CD4-positive, alpha-beta T cell (primary cell): Measurements from ENCODE around the gene SYPL2. TPM values are rescaled to one million over a fixed set of nuclear protein-coding genes. Genes with fewer than 3 reads are reported as not detected.

Experiments
- ATAC-seq: fragments of 200-7000 bp; cut with Tn5 transposase; one replicate; pipeline ENCODE4 v1.10.0; 2022; ENCODE audit warnings: mild to moderate bottlenecking; ENCODE audit not compliant: poor library complexity
- CTCF ChIA-PET: fragments of 350-600 bp; sonication (Branson Sonifier 250); formaldehyde crosslinking; loops from one replicate; lab custom pipeline; 2021; ENCODE audit warnings: antibody characterized with exemption, inconsistent platforms; lab: Charles Lee
- POLR2A ChIA-PET: fragments of 350-600 bp; sonication (Branson Sonifier 250); formaldehyde crosslinking; loops from one replicate; lab custom pipeline; 2021; ENCODE audit warnings: antibody characterized with exemption, inconsistent platforms; lab: Charles Lee
- DNase-seq, 14 experiments: peaks; one replicate each; pipeline ENCODE4 v3.0.0-alpha.2; 2013 to 2020; ENCODE audit warnings: mixed read lengths in 2 of 14
- H3K27ac ChIP-seq, 2 donors: one replicate each; pipeline versions ENCODE4 v1.5.1 to v1.7.0; 2013; ENCODE audit warnings: low read length in 2 of 2, low read depth in 1 of 2, mild to moderate bottlenecking in 1 of 2
- H3K27me3 ChIP-seq, 2 experiments: 1 replicate in 1 of 2; 2 replicates in 1 of 2; pipeline versions ENCODE4 v1.6.1 to v1.7.0; 2013; ENCODE audit warnings: low read length in 2 of 2, control low read depth in 1 of 2, mild to moderate bottlenecking in 1 of 2, moderate library complexity in 1 of 2; ENCODE audit not compliant: insufficient read depth in 2 of 2, control insufficient read depth in 1 of 2
- H3K36me3 ChIP-seq: one replicate; pipeline ENCODE4 v1.6.1; 2013; ENCODE audit warnings: low read length, control low read depth; ENCODE audit not compliant: insufficient read depth
- H3K4me1 ChIP-seq: one replicate; pipeline ENCODE4 v1.6.1; 2013; ENCODE audit warnings: low read length, control low read depth; ENCODE audit not compliant: insufficient read depth
- H3K4me3 ChIP-seq: one replicate; pipeline ENCODE4 v1.5.1; 2013; ENCODE audit warnings: mild to moderate bottlenecking, low read length, moderate library complexity
- H3K9me3 ChIP-seq, 2 experiments: 1 replicate in 1 of 2; 2 replicates in 1 of 2; pipeline versions ENCODE4 v1.6.1 to v1.7.0; 2013; ENCODE audit warnings: low read length in 2 of 2, mild to moderate bottlenecking in 2 of 2, control low read depth in 1 of 2, moderate library complexity in 1 of 2; ENCODE audit not compliant: control insufficient read depth in 1 of 2, insufficient read depth in 1 of 2
- H3K27ac Mint-ChIP-seq: one replicate; pipeline ENCODE4 v1.8.0; 2020; ENCODE audit warnings: mixed read lengths
- H3K27me3 Mint-ChIP-seq: one replicate; pipeline ENCODE4 v1.8.0; 2021; ENCODE audit warnings: mixed read lengths
- H3K36me3 Mint-ChIP-seq: one replicate; pipeline ENCODE4 v1.8.0; 2021; ENCODE audit warnings: low read depth, mixed read lengths
- H3K4me1 Mint-ChIP-seq: one replicate; pipeline ENCODE4 v1.8.0; 2021; ENCODE audit warnings: low read depth, mixed read lengths
- H3K4me3 Mint-ChIP-seq: one replicate; pipeline ENCODE4 v1.8.0; 2020; ENCODE audit warnings: mild to moderate bottlenecking, mixed read lengths
- H3K9me3 Mint-ChIP-seq: one replicate; pipeline ENCODE4 v1.8.0; 2020; ENCODE audit warnings: mixed read lengths
- CTCF ChIP-seq: fragments of 200-600 bp; IDR thresholded peaks from one replicate; pipeline ENCODE4 v1.8.0; 2022; ENCODE audit warnings: antibody characterized with exemption, mild to moderate bottlenecking
- intact Hi-C, 2 experiments: fragments of 100-400 bp; cut with DNase I in 1 of 2; cut with micrococcal nuclease in 1 of 2; formaldehyde crosslinking; loops; one replicate each; pipeline versions ENCODE4 v1.15.1 to v1.9.0; 2023 to 2025; cut with DNase I, micrococcal nuclease
- total RNA-seq, 174 experiments: library from RNA in 2 of 174; stranded (reverse) in 2 of 174; gene quantifications; one replicate each; pipeline ENCODE4 v1.2.3 and lab custom pipeline; 2021 to 2026

Gene SYPL2
- total RNA-seq, 2 experiments from 2014 or later: not detected

DNA sequence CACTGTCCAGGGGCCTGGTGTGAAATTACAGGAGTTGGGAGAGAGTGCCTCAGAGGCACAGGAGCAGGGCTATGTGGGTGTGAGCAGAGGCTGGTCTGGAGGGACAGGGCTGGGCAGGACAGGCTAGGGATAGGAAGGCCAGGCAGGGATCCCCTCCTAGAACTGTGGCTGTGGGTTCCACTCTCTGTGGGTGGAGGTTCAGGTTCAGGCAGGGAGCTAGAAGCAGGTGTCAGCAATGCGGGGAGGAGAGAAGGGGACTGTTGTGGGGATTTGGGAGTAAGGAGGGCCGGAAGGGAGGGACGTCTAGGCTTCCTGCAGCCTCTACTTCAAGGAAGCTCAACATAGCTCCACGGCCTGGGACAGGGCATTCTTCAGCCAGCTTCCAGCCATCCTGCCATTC lies 65.0 kb downstream of the SYPL2 start:
- Histone ChIP-seq H3K36me3 (no peaks in the 10 kb centered on the region), H3K4me1 (peaks cover 35% of the 10 kb centered on the region), H3K4me3 (no peak overlapping the region), H3K9me3 (no peaks in the 10 kb centered on the region), H3K27ac (no peak overlapping the region), H3K27me3 (no peaks in the 10 kb centered on the region)
- no peaks in the 10 kb centered on the region for H3K36me3 Mint-ChIP-seq
- peaks cover 35% of the 10 kb centered on the region for H3K4me1 Mint-ChIP-seq
- no peak for TF ChIP-seq CTCF
- CTCF ChIA-PET: interaction anchor here (0.8 to 10.3 kb wide), 15 partner anchors 8 to 254 kb away, joined by 3 to 474 read pairs (median 9); partner anchors contain the start of genes AMIGO1, ATXN7L2, CYB561D1 and GNAI3
- no peaks in the 10 kb centered on the region for H3K9me3 Mint-ChIP-seq
- ATAC-seq: no peak
- intact Hi-C loops: loop anchor here (1.0 to 5.0 kb wide), 3 partner anchors 14 to 704 kb away; partner anchors contain the start of gene PSMA5 (in 1 of the 2)
- peak in 2 of 14 experiments; percentile 8 to 24 for DNase-seq
- POLR2A ChIA-PET: interaction anchor here (1.0 to 8.8 kb wide), 7 partner anchors 16 to 292 kb away, joined by 3 to 318 read pairs (median 15); partner anchors contain the start of genes AMIGO1, ATXN7L2, CYB561D1 and GNAI3
- peak overlapping the region; percentile 23 for H3K4me3 Mint-ChIP-seq
- no peaks in the 10 kb centered on the region for H3K27me3 Mint-ChIP-seq
- H3K27ac Mint-ChIP-seq: peak overlapping the region; percentile 35

Other genes with a start within 250 kb of the SYPL2 start
- 1 to 10 TPM; 3.6 TPM for gene CELSR2, start 217.0 kb upstream of the SYPL2 start, total RNA-seq
- under 1 TPM; 0.22 to 0.91 TPM for gene PSRC1, start 183.4 kb upstream of the SYPL2 start, total RNA-seq
- gene MYBPHL, start 159.5 kb upstream of the SYPL2 start, total RNA-seq: not detected
- under 1 TPM; 0.22 to 0.73 TPM for gene SORT1, start 68.6 kb upstream of the SYPL2 start, total RNA-seq
- gene PSMA5, start 40.1 kb upstream of the SYPL2 start, total RNA-seq: 10 to 100 TPM; 29.8 to 33.8 TPM
- 10 to 100 TPM; 11.8 to 13.1 TPM for gene ATXN7L2, start 17.4 kb downstream of the SYPL2 start, total RNA-seq
- 10 to 100 TPM; 12.0 to 15.0 TPM for gene CYB561D1, start 27.5 kb downstream of the SYPL2 start, total RNA-seq
- 10 to 100 TPM; 16.9 TPM for gene AMIGO1, start 43.2 kb downstream of the SYPL2 start, total RNA-seq
- gene GPR61, start 73.3 kb downstream of the SYPL2 start, total RNA-seq: under 1 TPM; 0.53 to 0.85 TPM
- 1 to 10 TPM; 5.1 to 5.4 TPM for gene GNAI3, start 82.1 kb downstream of the SYPL2 start, total RNA-seq
- gene GNAT2, start 153.1 kb downstream of the SYPL2 start, total RNA-seq: not detected
- 100 to 1,000 TPM; 170 to 191 TPM for gene AMPD2, start 153.3 kb downstream of the SYPL2 start, total RNA-seq
- gene GSTM4, start 189.6 kb downstream of the SYPL2 start, total RNA-seq: 10 to 100 TPM; 17.7 to 20.7 TPM
- 100 to 1,000 TPM; 106 to 107 TPM for gene GSTM2, start 201.5 kb downstream of the SYPL2 start, total RNA-seq
- 10 to 100 TPM; 31.9 to 36.2 TPM for gene GSTM1, start 221.3 kb downstream of the SYPL2 start, total RNA-seq
- under 1 TPM; 0.20 to 0.36 TPM for gene GSTM5, start 245.7 kb downstream of the SYPL2 start, total RNA-seq